Hepatic stellate cell (primary cell): ENCODE data around the gene HNRNPA1.
"Not testable (repeated sequence)": the region's sequence is repeated elsewhere in the genome, so short reads cannot be mapped to it uniquely, and the experiment has no call there.

Experiments
- DNase-seq: peaks from one replicate; pipeline ENCODE4 v3.0.0; 2011; ENCODE audit warnings: low spot score

The HNRNPA1 gene

GRCh38 chr12:54280468-54281260 is at the start of gene HNRNPA1:
Gene HNRNPA1 (plus strand): TSS chr12:54280726. CDS start chr12:54280808, 82 bp downstream.
- peak; percentile 97 for DNase-seq

- not testable (repeated sequence) for DNase-seq
Measured at GRCh38 chr12:54231269-54231668, 49.3 kb upstream of the HNRNPA1 start.

GRCh38 chr12:54232790-54233189 is 47.7 kb upstream of the HNRNPA1 start:
- no peak for DNase-seq

GRCh38 chr12:54238531-54238930 is 42.0 kb upstream of the HNRNPA1 start:
- DNase-seq: no peak

GRCh38 chr12:54239620-54240019 is 40.9 kb upstream of the HNRNPA1 start:
- DNase-seq: no peak

GRCh38 chr12:54240129-54240528 is 40.4 kb upstream of the HNRNPA1 start:
- DNase-seq: no peak

DNA sequence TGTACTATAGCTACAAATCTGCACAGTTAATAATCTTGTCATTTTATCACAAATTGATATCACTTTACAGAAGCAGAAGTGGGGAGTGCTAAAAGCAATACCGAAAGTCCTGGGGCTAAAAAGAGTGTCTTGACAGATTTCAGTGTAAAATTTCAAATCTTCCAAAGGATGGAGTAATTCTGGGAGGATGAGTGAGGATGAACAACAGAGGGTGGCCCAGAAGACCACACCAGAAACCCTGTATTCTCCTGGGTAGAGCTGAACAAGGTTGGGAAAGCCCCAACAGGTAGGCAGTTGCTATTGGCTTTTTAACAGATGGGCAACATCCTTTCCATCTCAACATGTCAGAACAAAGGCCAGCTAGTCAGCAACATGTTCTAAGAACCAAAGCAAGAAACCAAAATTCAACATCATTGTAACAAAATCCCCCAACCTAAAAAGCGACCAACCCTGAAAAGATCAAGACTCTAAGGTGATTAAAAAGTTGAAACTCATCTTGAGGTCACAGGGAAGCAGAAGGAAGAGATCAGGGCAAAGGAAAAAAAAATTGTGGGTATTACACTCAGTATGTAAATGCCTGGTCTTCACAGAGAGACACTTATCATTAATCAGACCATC is 39.4 kb upstream of the HNRNPA1 start:
- DNase-seq: no peak

- no peak for DNase-seq
Measured at GRCh38 chr12:54246011-54246641, 34.4 kb upstream of the HNRNPA1 start.

GRCh38 chr12:54249489-54249888 is 31.0 kb upstream of the HNRNPA1 start:
- DNase-seq: no peak

DNA sequence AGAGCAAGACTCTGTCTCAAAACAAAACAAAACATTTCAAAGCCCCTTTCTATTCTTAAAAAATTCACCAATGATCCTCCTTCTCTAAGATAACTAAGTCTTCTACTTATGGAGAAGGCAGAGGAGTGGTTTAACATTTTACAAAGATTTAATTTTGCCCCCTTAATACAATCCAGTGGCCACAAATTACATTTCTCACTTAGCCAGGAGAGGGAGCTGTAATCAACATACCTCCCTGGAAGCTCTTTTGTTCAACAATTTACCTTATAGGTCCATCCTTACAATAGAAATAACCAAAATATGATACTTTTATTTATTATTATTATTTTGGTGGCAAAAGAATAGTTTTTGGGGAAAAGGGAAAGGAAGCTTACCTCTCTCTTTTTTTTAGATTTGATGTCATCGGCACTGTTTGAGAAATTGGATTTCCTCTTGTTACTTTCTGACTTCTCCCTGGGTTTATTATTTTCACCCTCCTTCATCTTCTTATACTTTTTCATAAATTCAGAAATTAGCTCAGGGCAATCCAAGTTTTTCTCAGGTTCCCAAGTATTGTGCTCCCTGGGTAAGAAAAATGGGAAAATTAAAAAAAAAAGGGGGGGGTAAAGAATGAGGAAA is 28.8 kb upstream of the HNRNPA1 start:
- peak; percentile 61 for DNase-seq

DNA sequence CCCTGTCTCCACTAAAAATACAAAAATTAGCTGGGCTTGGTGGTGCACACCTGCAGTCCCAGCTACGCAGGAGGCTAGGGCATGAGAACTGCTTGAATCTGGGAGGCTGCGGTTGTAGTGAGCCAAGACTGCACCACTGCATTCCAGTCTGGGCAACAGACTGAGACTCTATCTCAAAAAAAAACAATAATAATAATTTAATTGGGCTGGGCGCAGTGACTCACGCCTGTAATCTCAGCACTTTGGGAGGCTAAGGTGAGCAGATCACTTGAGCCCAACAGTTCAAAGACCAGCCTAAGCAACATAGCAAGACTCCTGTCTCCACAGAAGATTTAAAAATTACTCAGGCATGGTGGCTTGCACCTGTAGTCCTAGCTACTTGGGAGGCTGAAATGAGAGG is 27.3 kb upstream of the HNRNPA1 start:
- DNase-seq: no peak

- no peak for DNase-seq
Measured at GRCh38 chr12:54257332-54257731, 23.2 kb upstream of the HNRNPA1 start.

- DNase-seq: peak; percentile 24
Measured at GRCh38 chr12:54258201-54258681, 22.3 kb upstream of the HNRNPA1 start.

GRCh38 chr12:54259194-54260011 is 21.1 kb upstream of the HNRNPA1 start:
- DNase-seq: peak; percentile 85

- no peak for DNase-seq
Measured at GRCh38 chr12:54261815-54262402, 18.6 kb upstream of the HNRNPA1 start.

DNA sequence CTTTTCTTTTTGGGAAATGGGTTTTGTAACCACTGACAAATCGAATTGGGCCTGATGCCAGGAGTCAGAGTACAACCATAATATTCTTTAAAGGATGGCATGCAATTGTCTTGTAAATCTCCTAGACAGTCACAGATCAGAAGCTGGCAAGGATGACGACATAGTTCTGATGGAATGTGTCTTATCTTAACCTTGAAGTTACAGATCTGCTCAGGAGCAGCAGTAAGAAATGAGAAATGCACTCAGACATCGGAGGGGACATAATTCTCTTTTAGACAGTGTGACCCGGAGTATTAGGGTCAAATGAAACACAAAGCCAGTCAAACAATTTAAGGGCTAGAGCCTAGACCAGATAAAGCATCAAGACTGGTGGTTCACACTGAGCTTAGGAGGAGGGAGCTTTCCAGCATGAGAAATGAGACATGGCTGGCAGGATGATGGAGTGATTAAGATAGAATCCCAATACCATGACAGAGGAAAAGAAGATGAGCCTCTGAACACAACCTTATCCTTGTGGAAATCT is 18.1 kb upstream of the HNRNPA1 start:
- peak; percentile 32 for DNase-seq

DNA sequence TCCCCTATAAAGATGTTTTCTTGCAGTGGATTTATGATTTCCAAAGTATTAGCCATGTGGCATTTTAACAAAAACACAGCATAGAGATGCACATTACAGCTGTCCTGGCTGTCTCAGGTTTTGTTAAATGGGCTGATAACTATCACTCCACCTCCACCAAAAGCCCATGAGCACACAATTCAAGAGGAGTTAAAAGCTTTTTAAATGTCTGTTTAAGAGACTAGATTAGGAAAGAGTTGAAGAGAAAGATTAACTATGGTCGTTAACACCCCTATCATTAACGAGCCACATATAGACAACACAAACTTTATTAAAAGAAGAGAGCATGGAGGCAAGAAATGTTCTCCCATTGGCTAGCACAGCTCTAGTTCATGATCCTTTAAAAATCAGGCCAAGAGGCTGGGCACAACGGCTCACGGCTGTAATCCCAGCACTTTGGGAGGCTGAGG is 15.1 kb upstream of the HNRNPA1 start:
- no peak for DNase-seq

DNA sequence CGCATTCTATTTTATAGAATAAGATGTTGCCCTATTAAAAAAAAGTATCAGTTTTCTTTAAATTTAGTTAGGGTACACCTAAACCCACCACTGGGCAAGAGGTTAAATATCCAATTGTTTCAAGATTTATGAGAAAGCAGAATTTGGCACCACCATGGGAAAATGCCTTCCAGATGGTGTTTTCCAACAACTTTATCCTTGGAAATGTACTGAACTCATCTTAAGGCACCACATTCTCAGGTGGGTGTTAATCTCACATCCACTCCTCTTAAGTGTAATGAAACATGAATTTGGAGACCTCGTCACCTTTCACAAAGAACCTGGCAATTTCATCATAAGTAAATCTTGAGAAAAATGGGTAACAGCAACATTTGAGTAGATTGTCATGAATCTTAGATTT is 13.7 kb upstream of the HNRNPA1 start:
- DNase-seq: no peak

DNA sequence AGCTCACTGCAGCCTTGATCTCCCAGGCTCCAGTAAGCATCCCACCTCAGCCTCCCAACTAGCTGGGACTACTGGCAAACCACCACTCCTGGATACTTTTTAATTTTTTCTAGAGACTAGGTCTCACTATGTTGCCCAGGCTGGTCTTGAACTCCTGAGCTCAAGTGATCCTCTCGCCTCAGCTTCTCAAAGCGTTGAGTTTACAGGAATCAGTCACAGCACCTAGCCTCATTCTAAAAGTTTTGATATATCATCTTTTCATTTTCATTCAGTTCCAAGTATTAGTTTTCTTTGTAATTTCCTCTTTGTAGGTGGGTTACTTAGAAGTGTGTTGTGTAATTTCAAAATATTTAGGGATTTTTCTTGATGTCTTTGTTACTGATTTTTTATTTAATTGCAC is 10.2 kb upstream of the HNRNPA1 start:
- DNase-seq: no peak

DNA sequence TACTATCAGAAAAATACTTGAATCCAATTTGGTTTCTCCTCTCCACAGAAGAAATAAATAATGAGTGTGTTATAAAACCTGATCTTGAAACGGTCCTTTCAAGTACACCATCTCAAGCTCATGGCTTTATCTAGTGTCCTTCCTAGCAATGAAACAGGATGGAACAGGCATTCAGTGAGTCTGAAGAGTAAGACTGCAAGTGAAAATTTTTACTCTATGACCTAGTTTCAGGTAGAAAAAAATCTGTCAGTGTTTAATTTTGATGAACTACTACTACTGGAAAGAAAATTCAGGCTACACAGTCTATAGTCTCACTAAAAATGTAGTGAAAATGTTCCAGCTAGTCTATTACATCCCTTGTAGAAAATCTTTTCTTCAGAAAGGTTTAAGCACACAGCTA is 8.3 kb upstream of the HNRNPA1 start:
- no peak for DNase-seq

- no peak for DNase-seq
Measured at GRCh38 chr12:54273981-54274380, 6.5 kb upstream of the HNRNPA1 start.
